Pancreas (tissue), 10 donors: ENCODE measurements around the gene FAM53B. TPM values are rescaled to one million over a fixed set of nuclear protein-coding genes. Genes with fewer than 3 reads are reported as not detected.

Source experiments
- ATAC-seq, 4 donors: fragments of 200-7000 bp; cut with Tn5 transposase; one replicate each; pipeline versions ENCODE4 v1.8.0 to v1.9.1; 2020; ENCODE audit warnings: mild to moderate bottlenecking in 4 of 4, moderate library complexity in 4 of 4
- DNase-seq, 6 donors: peaks; one replicate each; pipeline ENCODE4 v3.0.0-alpha.2; 2020
- FAIRE-seq: peaks from 2 replicates; lab custom pipeline; 2012; peaks lifted over from hg19 to GRCh38; lab: Jason Lieb, UNC
- H3K27ac ChIP-seq, 4 donors: fragments of 200-600 bp; sonication (generic); 1 replicate in 3 of 4; 2 replicates in 1 of 4; pipeline versions ENCODE4 v1.5.0 to v1.8.0; 2020
- H3K27me3 ChIP-seq, 4 donors: fragments of 200-600 bp; one replicate each; pipeline ENCODE4 v1.8.0; 2021
- H3K36me3 ChIP-seq, 3 donors: fragments of 200-600 bp; sonication (generic) in 1 of 3; one replicate each; pipeline versions ENCODE4 v1.5.0 to v1.8.0; 2020 to 2021
- H3K4me1 ChIP-seq, 3 donors: fragments of 200-600 bp; one replicate each; pipeline ENCODE4 v1.8.0; 2021
- H3K4me3 ChIP-seq, 4 donors: fragments of 200-600 bp; sonication (generic) in 2 of 4; one replicate each; pipeline versions ENCODE4 v1.5.0 to v1.8.0; 2020 to 2021
- H3K9me3 ChIP-seq, 4 donors: fragments of 200-600 bp; one replicate each; pipeline ENCODE4 v1.8.0; 2021
- CTCF ChIP-seq, 4 donors: fragments of 200-600 bp; sonication (generic) in 3 of 4; IDR thresholded peaks; one replicate each; pipeline versions ENCODE4 v1.5.0 to v1.8.0; 2021; ENCODE audit warnings: antibody characterized with exemption in 4 of 4
- WGBS, 2 donors: extraction: QIAGEN DNeasy Blood & Tissue Kit; methylation state at CpG; one replicate each; pipeline ENCODE4 v1.1.7; 2013; 5-methylcytosine and 5-hydroxymethylcytosine counted together
- intact Hi-C, 3 donors: fragments of 100-400 bp; cut with DNase I; formaldehyde crosslinking; loops; one replicate each; pipeline versions ENCODE4 v1.11.1 to v1.14.2; 2022
- polyA plus RNA-seq, 2 donors: library from polyadenylated mRNA; stranded (reverse); fragments of 200-250 nt; gene quantifications; one replicate each; pipeline ENCODE4 v1.2.3, GENCODE V29; 2013
- total RNA-seq, 6 donors: library from RNA; stranded (reverse); fragmentation: NEBNext Ultra II Directional in 4 of 6; extraction: Animal tissue kit (Norgen Biotek cat#: 25700) in 4 of 6; gene quantifications; one replicate each; pipeline versions ENCODE4 v1.2.1 to v1.2.4, GENCODE V29; 2021 to 2023
- donor health status: healthy with polysubstance abuse.
- donor health status: DM: no; HTN: no; CAD: no; lungs with moderate emphysema.
- donor health status: DM: no; HTN: no; CAD: no.
- donor health status: control.
- donor health status: control.
- donor health status: Bipolar disorder and iron deficiency.
- donor health status: DM: yes; HTN: yes; CAD: no.
- donor health status: DM: no; HTN: no; CAD: no.
- donor health status: DM: no; HTN: no; CAD: no.
- donor health status: DM: yes; HTN: yes; CAD: no.

Gene FAM53B
- total and polyA plus RNA-seq, 8 donors = 5.3 to 16.4 (median 8.5) TPM

GRCh38 chr10:124707551-124707950, 36.6 kb downstream of the FAM53B start:
- 88 to 91% methylated on average over 8 of the region's 8 CpGs for WGBS, 2 donors
- TF ChIP-seq CTCF (IDR thresholded peaks at IDR 0.05) = no peak
- ATAC-seq = no peak
- Histone ChIP-seq H3K27ac (peak overlapping the region in 1 of 4 donors; percentile 47), H3K4me3 (no peak overlapping the region), H3K36me3 (peaks cover 0 to 6% (median 0%) of the 10 kb centered on the region in 3 donors), H3K4me1 (peaks cover 11 to 29% (median 28%) of the 10 kb centered on the region in 3 donors), H3K27me3 (no peaks in the 10 kb centered on the region), H3K9me3 (no peaks in the 10 kb centered on the region)
- DNase-seq = no peak
- intact Hi-C loops = no loop called here
- FAIRE-seq = no peak

- ATAC-seq (no peak), FAIRE-seq (no peak), DNase-seq (no peak)
- H3K36me3 ChIP-seq = peaks cover 0 to 6% (median 0%) of the 10 kb centered on the region in 3 donors
- H3K9me3 ChIP-seq = no peaks in the 10 kb centered on the region
- 74 to 78% methylated on average over 3 of the region's 3 CpGs for WGBS, 2 donors
- H3K27me3 ChIP-seq = no peaks in the 10 kb centered on the region
- no peak overlapping the region for H3K27ac ChIP-seq
- H3K4me3 ChIP-seq = no peak overlapping the region
- peaks cover 16 to 33% (median 33%) of the 10 kb centered on the region in 3 donors for H3K4me1 ChIP-seq
- intact Hi-C loops = no loop called here
- TF ChIP-seq CTCF (IDR thresholded peaks at IDR 0.05) = no peak
Measured at GRCh38 chr10:124707144-124707467, 37.1 kb downstream of the FAM53B start.

- Histone ChIP-seq H3K27ac (no peak overlapping the region), H3K9me3 (no peaks in the 10 kb centered on the region), H3K27me3 (no peaks in the 10 kb centered on the region), H3K36me3 (peaks cover 0 to 6% (median 0%) of the 10 kb centered on the region in 3 donors), H3K4me1 (peaks cover 21 to 38% (median 38%) of the 10 kb centered on the region in 3 donors), H3K4me3 (no peak overlapping the region)
- DNase-seq (no peak), FAIRE-seq (no peak), ATAC-seq (no peak)
- intact Hi-C loops = no loop called here
- no peak for TF ChIP-seq CTCF (IDR thresholded peaks at IDR 0.05)
- WGBS, 2 donors = 90 to 93% methylated on average over 9 of the region's 9 CpGs
Measured at GRCh38 chr10:124706462-124707143, 37.6 kb downstream of the FAM53B start.

- no peak for TF ChIP-seq CTCF (IDR thresholded peaks at IDR 0.05)
- intact Hi-C loops = no loop called here
- Histone ChIP-seq H3K9me3 (no peaks in the 10 kb centered on the region), H3K4me1 (peaks cover 28 to 45% (median 45%) of the 10 kb centered on the region in 3 donors), H3K27ac (no peak overlapping the region), H3K36me3 (peaks cover 0 to 6% (median 0%) of the 10 kb centered on the region in 3 donors), H3K4me3 (no peak overlapping the region), H3K27me3 (no peaks in the 10 kb centered on the region)
- FAIRE-seq (no peak), DNase-seq (no peak), ATAC-seq (no peak)
- WGBS, 2 donors = 88 to 91% methylated on average over 12 of the region's 12 CpGs
Measured at GRCh38 chr10:124705817-124706461, 38.2 kb downstream of the FAM53B start.

GRCh38 chr10:124705381-124705740, 38.8 kb downstream of the FAM53B start:
- no peak for TF ChIP-seq CTCF (IDR thresholded peaks at IDR 0.05)
- Histone ChIP-seq H3K27me3 (no peaks in the 10 kb centered on the region), H3K36me3 (peaks cover 0 to 6% (median 0%) of the 10 kb centered on the region in 3 donors), H3K27ac (no peak overlapping the region), H3K4me1 (peaks cover 31 to 50% (median 49%) of the 10 kb centered on the region in 3 donors), H3K4me3 (no peak overlapping the region), H3K9me3 (no peaks in the 10 kb centered on the region)
- no peak for ATAC-seq
- intact Hi-C loops = no loop called here
- 78 to 85% methylated on average over 9 of the region's 9 CpGs for WGBS, 2 donors
- FAIRE-seq = no peak
- DNase-seq = no peak
